Heart left ventricle (tissue), 16 donors: ENCODE measurements around the gene TEDDM1. TPM values are rescaled to one million over a fixed set of nuclear protein-coding genes. Genes with fewer than 3 reads are reported as not detected.

ENCODE experiments used
- ATAC-seq, 4 donors: fragments of 200-7000 bp; cut with Tn5 transposase; one replicate each; pipeline ENCODE4 v1.9.1; 2020 to 2022; ENCODE audit warnings: moderate library complexity in 4 of 4, mild to moderate bottlenecking in 3 of 4, moderate number of reproducible peaks in 1 of 4
- DNase-seq, 5 donors: peaks; one replicate each; pipeline ENCODE4 v3.0.0-alpha.2; 2020
- H3K27ac ChIP-seq, 12 donors: fragments of 200-600 bp; sonication (generic) in 4 of 12; one replicate each; pipeline versions ENCODE4 v1.5.0 to v1.8.0; 2016 to 2022; ENCODE audit warnings: mild to moderate bottlenecking in 2 of 12
- H3K27me3 ChIP-seq, 9 donors: fragments of 200-600 bp; sonication (generic) in 2 of 9; one replicate each; pipeline versions ENCODE4 v1.5.1 to v1.8.0; 2016 to 2022; ENCODE audit warnings: mild to moderate bottlenecking in 3 of 9
- H3K36me3 ChIP-seq, 9 donors: fragments of 200-600 bp; sonication (generic) in 2 of 9; one replicate each; pipeline versions ENCODE4 v1.5.0 to v1.8.0; 2018 to 2022; ENCODE audit warnings: mild to moderate bottlenecking in 2 of 9
- H3K4me1 ChIP-seq, 12 donors: fragments of 200-600 bp; sonication (generic) in 4 of 12; one replicate each; pipeline versions ENCODE4 v1.5.0 to v1.8.0; 2016 to 2022; ENCODE audit warnings: mild to moderate bottlenecking in 3 of 12
- H3K4me3 ChIP-seq, 12 donors: fragments of 200-600 bp; sonication (generic) in 4 of 12; one replicate each; pipeline versions ENCODE4 v1.5.0 to v1.8.0; 2017 to 2022; ENCODE audit warnings: mild to moderate bottlenecking in 9 of 12, moderate library complexity in 4 of 12
- H3K9me3 ChIP-seq, 12 donors: fragments of 200-600 bp; sonication (generic) in 4 of 12; one replicate each; pipeline versions ENCODE4 v1.5.0 to v1.8.0; 2016 to 2022; ENCODE audit warnings: mild to moderate bottlenecking in 1 of 12
- CTCF ChIP-seq, 12 donors: fragments of 200-600 bp; sonication (generic) in 4 of 12; IDR thresholded peaks; one replicate each; pipeline versions ENCODE4 v1.5.0 to v1.8.0; 2018 to 2022; ENCODE audit warnings: antibody characterized with exemption in 12 of 12, mild to moderate bottlenecking in 5 of 12
- POLR2A ChIP-seq, 2 donors: fragments of 450-650 bp; IDR thresholded peaks; one replicate each; pipeline ENCODE4 v1.6.1; 2017; ENCODE audit warnings: antibody characterized with exemption in 2 of 2, mild to moderate bottlenecking in 2 of 2, moderate library complexity in 2 of 2
- WGBS, 4 donors: extraction: QIAGEN DNeasy Blood & Tissue Kit in 2 of 4; methylation state at CpG; one replicate each; pipeline versions ENCODE4 v1.1.5 to v1.1.7; 2013 to 2018; 5-methylcytosine and 5-hydroxymethylcytosine counted together
- intact Hi-C, 10 donors: fragments of 100-400 bp; cut with DNase I; formaldehyde crosslinking; loops; one replicate each; pipeline versions ENCODE4 v1.11.1 to v1.14.2; 2022
- polyA plus RNA-seq, 2 donors: library from polyadenylated mRNA; stranded (reverse); fragments of 200-250 nt; gene quantifications; one replicate each; pipeline ENCODE4 v1.2.3, GENCODE V29; 2013
- total RNA-seq, 9 donors: library from RNA; depleted of rRNA in 2 of 9; stranded (reverse); fragments of >200 nt in 2 of 9; fragmentation: NEBNext Ultra II Directional in 3 of 9; extraction: Animal tissue kit (Norgen Biotek cat#: 25700) in 3 of 9; gene quantifications; one replicate each; pipeline versions ENCODE4 v1.1.0 to v1.2.4, GENCODE V29; 2016 to 2023
- donor health status: ischemic (EF 13 %, LVEDD 7.1; RV severe dilation, severe dysfunction).
- donor health status: healthy with polysubstance abuse.
- donor health status: DM: no; HTN: yes; CAD: no.
- donor health status: DM: no; HTN: no; CAD: no.
- donor health status: ischemic (EF 25% LVEDD 6.9; RV normal size, moderate dysfunction).
- donor health status: ischemic (EF 25% LVEDD 5.7; RV mildly dilated, moderate dysfunction).
- donor health status: healthy.
- donor health status: DM: yes; HTN: yes; CAD: no.
- donor health status: ischemic (EF 35%, LVEDD 5.7; RV mildly dilated, moderate dysfunction).
- donor health status: nonischemic (EF 11% LVEDD 7.7; RV severe dilation, severe dysfunction).
- donor health status: DM: yes; HTN: yes; CAD: no.
- donor health status: PGD.
- donor health status: ischemic (EF 29% LVEDD 5.4; RV normal size, mild dysfunction).
- donor health status: nonischemic (EF 23%, LVEDD 6.1; RV moderate dilation, normal function).

Gene TEDDM1
- total and polyA plus RNA-seq, 11 donors, result not detected

GRCh38 chr1:182385885-182386853 is 14.3 kb downstream of the TEDDM1 start:
- TF ChIP-seq CTCF (IDR thresholded peaks at IDR 0.05) (no peak), POLR2A (IDR thresholded peaks at IDR 0.05) (no peak)
- ATAC-seq, result no peak
- 79 to 84% (median 83%) methylated on average over 8 of the region's 8 CpGs for WGBS, 4 donors
- H3K4me3 ChIP-seq, result peak overlapping the region in 4 of 12 donors; percentile 11 to 90 (median 19)
- H3K36me3 ChIP-seq, result peaks cover 6 to 82% (median 73%) of the 10 kb centered on the region in 9 donors
- DNase-seq, result peak in 3 of 5 donors; percentile 33 to 35 (median 33)
- peak overlapping the region in 6 of 12 donors; percentile 10 to 97 (median 34) for H3K27ac ChIP-seq
- H3K9me3 ChIP-seq, result no peaks in the 10 kb centered on the region
- H3K4me1 ChIP-seq, result peaks cover 0 to 72% (median 29%) of the 10 kb centered on the region in 12 donors
- H3K27me3 ChIP-seq, result no peaks in the 10 kb centered on the region
- intact Hi-C loops, result no loop called here

GRCh38 chr1:182384387-182384960 is 16.0 kb downstream of the TEDDM1 start:
- 93 to 95% (median 94%) methylated on average over 19 of the region's 19 CpGs for WGBS, 4 donors
- no peak for DNase-seq
- peaks cover 6 to 80% (median 73%) of the 10 kb centered on the region in 9 donors for H3K36me3 ChIP-seq
- no peaks in the 10 kb centered on the region for H3K27me3 ChIP-seq
- no peak overlapping the region for H3K4me3 ChIP-seq
- intact Hi-C loops, result no loop called here
- H3K4me1 ChIP-seq, result peaks cover 0 to 72% (median 26%) of the 10 kb centered on the region in 12 donors
- ATAC-seq, result no peak
- TF ChIP-seq POLR2A (IDR thresholded peaks at IDR 0.05) (no peak), CTCF (IDR thresholded peaks at IDR 0.05) (no peak)
- H3K9me3 ChIP-seq, result no peaks in the 10 kb centered on the region
- no peak overlapping the region for H3K27ac ChIP-seq

- Histone ChIP-seq H3K4me1 (peaks cover 0 to 72% (median 21%) of the 10 kb centered on the region in 12 donors), H3K36me3 (peaks cover 6 to 79% (median 72%) of the 10 kb centered on the region in 9 donors), H3K27me3 (no peaks in the 10 kb centered on the region), H3K27ac (no peak overlapping the region), H3K9me3 (no peaks in the 10 kb centered on the region), H3K4me3 (no peak overlapping the region)
- ATAC-seq (no peak), DNase-seq (no peak)
- intact Hi-C loops, result no loop called here
- TF ChIP-seq CTCF (IDR thresholded peaks at IDR 0.05) (no peak), POLR2A (IDR thresholded peaks at IDR 0.05) (no peak)
- WGBS, 4 donors, result 82 to 84% (median 83%) methylated on average over 7 of the region's 7 CpGs
Observed at GRCh38 chr1:182383934-182384333, 16.5 kb downstream of the TEDDM1 start.

- 68 to 82% (median 76%) methylated on average over 4 of the region's 4 CpGs for WGBS, 4 donors
- no peak overlapping the region for H3K27ac ChIP-seq
- intact Hi-C loops, result no loop called here
- H3K9me3 ChIP-seq, result no peaks in the 10 kb centered on the region
- no peak for ATAC-seq
- H3K36me3 ChIP-seq, result peaks cover 6 to 71% (median 64%) of the 10 kb centered on the region in 9 donors
- no peaks in the 10 kb centered on the region for H3K27me3 ChIP-seq
- no peak for TF ChIP-seq POLR2A (IDR thresholded peaks at IDR 0.05)
- no peak for TF ChIP-seq CTCF (IDR thresholded peaks at IDR 0.05)
- peaks cover 0 to 64% (median 16%) of the 10 kb centered on the region in 12 donors for H3K4me1 ChIP-seq
- DNase-seq, result no peak
- H3K4me3 ChIP-seq, result no peak overlapping the region
Observed at GRCh38 chr1:182383037-182383661, 17.3 kb downstream of the TEDDM1 start.
